ENCODE measurements around the gene CYP27C1. TPM values are rescaled to one million over a fixed set of nuclear protein-coding genes. Genes with fewer than 3 reads are reported as not detected.

The CYP27C1 gene
- total RNA-seq, 1 donor, result 2.2 TPM

- no peak overlapping the region for H3K27ac ChIP-seq (ENCODE audit: low read depth, low read length)
- H3K4me1 ChIP-seq (ENCODE audit: insufficient read depth, low read length), result peaks cover 32% of the 10 kb centered on the region
- TF ChIP-seq CTCF (IDR thresholded peaks at IDR 0.05; ENCODE audit: extremely low read depth, low read depth, low read length), result no peak
- peak overlapping the region; percentile 88 for H3K4me2 ChIP-seq (ENCODE audit: insufficient read depth, low read length)
- no peaks in the 10 kb centered on the region for H4K20me1 ChIP-seq (ENCODE audit: insufficient read depth, low read length)
- H3K9me3 ChIP-seq (ENCODE audit: low read depth, low read length), result no peaks in the 10 kb centered on the region
- no peaks in the 10 kb centered on the region for H3K79me2 ChIP-seq (ENCODE audit: insufficient read depth, low read length)
- H3K4me3 ChIP-seq (ENCODE audit: insufficient read depth, low read length), result peak overlapping the region; percentile 77
- no peaks in the 10 kb centered on the region for H3K36me3 ChIP-seq (ENCODE audit: insufficient read depth, low read length)
- peak; percentile 85 for DNase-seq (ENCODE audit: insufficient read length, low spot score, missing footprints)
- peak overlapping the region; percentile 68 for H2AFZ ChIP-seq (ENCODE audit: low read length)
- no peaks in the 10 kb centered on the region for H3K27me3 ChIP-seq (ENCODE audit: insufficient read depth, low read length)
These were observed 849 bp upstream of the CYP27C1 start for GRCh38 chr2:127220768-127221527.

- peak; percentile 90 for DNase-seq (ENCODE audit: insufficient read length, low spot score, missing footprints)
- Histone ChIP-seq H3K79me2 (ENCODE audit: insufficient read depth, low read length) (no peaks in the 10 kb centered on the region), H4K20me1 (ENCODE audit: insufficient read depth, low read length) (no peaks in the 10 kb centered on the region), H2AFZ (ENCODE audit: low read length) (peak overlapping the region; percentile 89), H3K36me3 (ENCODE audit: insufficient read depth, low read length) (no peaks in the 10 kb centered on the region), H3K9me3 (ENCODE audit: low read depth, low read length) (no peaks in the 10 kb centered on the region), H3K4me2 (ENCODE audit: insufficient read depth, low read length) (peak overlapping the region; percentile 88), H3K27me3 (ENCODE audit: insufficient read depth, low read length) (no peaks in the 10 kb centered on the region), H3K27ac (ENCODE audit: low read depth, low read length) (peak overlapping the region; percentile 28), H3K4me3 (ENCODE audit: insufficient read depth, low read length) (peak overlapping the region; percentile 77), H3K4me1 (ENCODE audit: insufficient read depth, low read length) (peaks cover 18% of the 10 kb centered on the region)
- no peak for TF ChIP-seq CTCF (IDR thresholded peaks at IDR 0.05; ENCODE audit: extremely low read depth, low read depth, low read length)
These were observed 678 bp downstream of the CYP27C1 start for GRCh38 chr2:127219171-127220070.

GRCh38 chr2:127218812-127219170, 1.3 kb downstream of the CYP27C1 start:
- Histone ChIP-seq H3K9me3 (ENCODE audit: low read depth, low read length) (no peaks in the 10 kb centered on the region), H4K20me1 (ENCODE audit: insufficient read depth, low read length) (no peaks in the 10 kb centered on the region), H2AFZ (ENCODE audit: low read length) (peak overlapping the region; percentile 89), H3K27me3 (ENCODE audit: insufficient read depth, low read length) (no peaks in the 10 kb centered on the region), H3K4me3 (ENCODE audit: insufficient read depth, low read length) (peak overlapping the region; percentile 77), H3K79me2 (ENCODE audit: insufficient read depth, low read length) (no peaks in the 10 kb centered on the region), H3K4me2 (ENCODE audit: insufficient read depth, low read length) (peak overlapping the region; percentile 88), H3K27ac (ENCODE audit: low read depth, low read length) (peak overlapping the region; percentile 37), H3K36me3 (ENCODE audit: insufficient read depth, low read length) (no peaks in the 10 kb centered on the region), H3K4me1 (ENCODE audit: insufficient read depth, low read length) (peaks cover 18% of the 10 kb centered on the region)
- DNase-seq (ENCODE audit: insufficient read length, low spot score, missing footprints), result peak; percentile 88
- TF ChIP-seq CTCF (IDR thresholded peaks at IDR 0.05; ENCODE audit: extremely low read depth, low read depth, low read length), result no peak
